GM23248 (cell line): ENCODE measurements around the gene SMOC2. TPM values are rescaled to one million over a fixed set of nuclear protein-coding genes. Genes with fewer than 3 reads are reported as not detected.
"Not testable (repeated sequence)": the region's sequence is repeated elsewhere in the genome, so short reads cannot be mapped to it uniquely, and the experiment has no call there.

Source experiments
- DNase-seq: peaks from one replicate; pipeline ENCODE4 v3.0.0-alpha.2; 2015
- H2AFZ ChIP-seq: fragments of 200-600 bp; sonication (generic); 2 replicates; pipeline ENCODE4 v1.6.1; 2016; ENCODE audit warnings: antibody characterized with exemption
- H3F3A ChIP-seq: fragments of 200-600 bp; sonication (generic); 2 replicates; pipeline ENCODE4 v1.6.1; 2016; ENCODE audit warnings: mild to moderate bottlenecking, antibody characterized with exemption, mixed run types; ENCODE audit not compliant: insufficient read depth
- H3K27ac ChIP-seq: fragments of 200-600 bp; sonication (generic); 2 replicates; pipeline ENCODE4 v1.5.1; 2016; ENCODE audit warnings: mild to moderate bottlenecking
- H3K27me3 ChIP-seq: fragments of 200-600 bp; sonication (generic); replicated peaks from 2 replicates; pipeline ENCODE4 v1.6.1; 2016; ENCODE audit warnings: mild to moderate bottlenecking; ENCODE audit not compliant: insufficient read depth
- H3K36me3 ChIP-seq: fragments of 200-600 bp; sonication (generic); 2 replicates; pipeline ENCODE4 v1.6.1; 2016; ENCODE audit warnings: low read depth, mild to moderate bottlenecking
- H3K4me1 ChIP-seq: fragments of 200-600 bp; sonication (generic); 2 replicates; pipeline ENCODE4 v1.6.1; 2016; ENCODE audit warnings: mild to moderate bottlenecking; ENCODE audit not compliant: insufficient read depth
- H3K4me2 ChIP-seq: fragments of 200-600 bp; sonication (generic); one replicate; pipeline ENCODE4 v1.6.1; 2016; ENCODE audit warnings: mild to moderate bottlenecking; ENCODE audit not compliant: unreplicated experiment
- H3K4me3 ChIP-seq: fragments of 200-600 bp; sonication (generic); 2 replicates; pipeline ENCODE4 v1.5.1; 2016; ENCODE audit warnings: mild to moderate bottlenecking
- H3K79me2 ChIP-seq: fragments of 200-600 bp; sonication (generic); 2 replicates; pipeline ENCODE4 v1.6.1; 2016; ENCODE audit warnings: mild to moderate bottlenecking; ENCODE audit not compliant: insufficient read depth
- H3K9ac ChIP-seq: fragments of 200-600 bp; sonication (generic); 2 replicates; pipeline ENCODE4 v1.6.1; 2016; ENCODE audit warnings: mild to moderate bottlenecking
- H3K9me2 ChIP-seq: fragments of 200-600 bp; sonication (generic); 2 replicates; pipeline ENCODE4 v1.6.1; 2016; ENCODE audit warnings: mixed run types, mild to moderate bottlenecking, moderate library complexity; ENCODE audit not compliant: insufficient read depth
- H3K9me3 ChIP-seq: fragments of 200-600 bp; sonication (generic); one replicate; pipeline ENCODE4 v1.6.1; 2017; ENCODE audit warnings: low read depth
- H4K20me1 ChIP-seq: fragments of 200-600 bp; sonication (generic); 2 replicates; pipeline ENCODE4 v1.6.0; 2016; ENCODE audit not compliant: insufficient read depth
- EZH2 ChIP-seq: fragments of 200-600 bp; sonication (generic); IDR thresholded peaks from 2 replicates; pipeline ENCODE4 v1.6.1; 2018; ENCODE audit warnings: antibody characterized with exemption, mild to moderate bottlenecking; ENCODE audit not compliant: insufficient read depth, poor library complexity, severe bottlenecking
- EZH2phosphoT487 ChIP-seq: fragments of 200-600 bp; sonication (generic); IDR thresholded peaks from 2 replicates; pipeline ENCODE4 v1.6.1; 2018; ENCODE audit warnings: antibody characterized with exemption, moderate library complexity, mild to moderate bottlenecking, low read depth; ENCODE audit not compliant: insufficient read depth
- WGBS, 2 experiments: methylation state at CpG; one replicate each; pipeline ENCODE4 v1.1.6; 2015 to 2017; ENCODE audit warnings: low lambda C conversion rate in 2 of 2, low coverage in 1 of 2; ENCODE audit errors: missing lambda C conversion rate in 2 of 2; 5-methylcytosine and 5-hydroxymethylcytosine counted together
- in situ Hi-C: fragments of 300-500 bp; cut with MboI; formaldehyde crosslinking; loops from 2 replicates; pipeline ENCODE4 v1.15.0; 2020
- polyA plus RNA-seq: library from polyadenylated mRNA; unstranded; fragments of >200 nt; fragmentation: Nextera tagmentation; extraction: Ambion mirVana; gene quantifications from 2 replicates; pipeline ENCODE4 v1.2.1, GENCODE V29; 2016
- total RNA-seq: library from RNA; depleted of rRNA; stranded (reverse); fragments of >200 nt; shearing (Covaris generic); gene quantifications from 2 replicates; pipeline ENCODE4 v1.2.3, GENCODE V29; 2014

SMOC2 gene
- total and polyA plus RNA-seq, 2 experiments from 2014 or later = not detected

GRCh38 chr6:168698923-168699322, 257.9 kb downstream of the SMOC2 start:
- Histone ChIP-seq H3K36me3 (no peaks in the 10 kb centered on the region), H3K27me3 (no peaks in the 10 kb centered on the region), H2AFZ (no peak overlapping the region), H3K4me3 (no peak overlapping the region), H3K79me2 (no peaks in the 10 kb centered on the region), H3K9ac (no peak overlapping the region), H4K20me1 (no peaks in the 10 kb centered on the region), H3K9me3 (no peaks in the 10 kb centered on the region), H3K4me2 (no peak overlapping the region), H3K27ac (no peak overlapping the region), H3K9me2 (no peaks in the 10 kb centered on the region), H3K4me1 (no peaks in the 10 kb centered on the region), H3F3A (no peaks in the 10 kb centered on the region)
- TF ChIP-seq EZH2phosphoT487 = no peak
- TF ChIP-seq EZH2 = no peak
- WGBS, 2 experiments = 19 to 24% methylated on average over 5 of the region's 5 CpGs
- in situ Hi-C loops = no loop called here
- DNase-seq = no peak

- Histone ChIP-seq H3K27ac (no peak overlapping the region), H3K36me3 (no peaks in the 10 kb centered on the region), H4K20me1 (no peaks in the 10 kb centered on the region), H3K9ac (no peak overlapping the region), H3K79me2 (no peaks in the 10 kb centered on the region), H3K4me1 (no peaks in the 10 kb centered on the region), H3K27me3 (no peaks in the 10 kb centered on the region), H3K9me3 (no peaks in the 10 kb centered on the region), H3F3A (no peaks in the 10 kb centered on the region), H3K4me2 (no peak overlapping the region), H2AFZ (no peak overlapping the region), H3K4me3 (no peak overlapping the region), H3K9me2 (no peaks in the 10 kb centered on the region)
- 3 to 4% methylated on average over 15 of the region's 15 CpGs for WGBS, 2 experiments
- DNase-seq = no peak
- TF ChIP-seq EZH2 (no peak), EZH2phosphoT487 (no peak)
- in situ Hi-C loops = no loop called here
Measured at GRCh38 chr6:168699631-168700295, 258.8 kb downstream of the SMOC2 start.

GRCh38 chr6:168700880-168701279, 259.9 kb downstream of the SMOC2 start:
- no peak overlapping the region for H3K4me3 ChIP-seq
- H3K4me1 ChIP-seq = no peaks in the 10 kb centered on the region
- no peaks in the 10 kb centered on the region for H3K9me2 ChIP-seq
- H2AFZ ChIP-seq = no peak overlapping the region
- in situ Hi-C loops = no loop called here
- H3K9ac ChIP-seq = no peak overlapping the region
- DNase-seq = no peak
- H3K36me3 ChIP-seq = no peaks in the 10 kb centered on the region
- TF ChIP-seq EZH2 (no peak), EZH2phosphoT487 (no peak)
- WGBS, 2 experiments = 63 to 64% methylated on average over 8 of the region's 8 CpGs
- no peaks in the 10 kb centered on the region for H3K27me3 ChIP-seq
- no peaks in the 10 kb centered on the region for H3K79me2 ChIP-seq
- H3F3A ChIP-seq = no peaks in the 10 kb centered on the region
- no peaks in the 10 kb centered on the region for H3K9me3 ChIP-seq
- no peak overlapping the region for H3K27ac ChIP-seq
- no peaks in the 10 kb centered on the region for H4K20me1 ChIP-seq
- H3K4me2 ChIP-seq = no peak overlapping the region

GRCh38 chr6:168703990-168704389, 263.0 kb downstream of the SMOC2 start:
- no peaks in the 10 kb centered on the region for H3K9me3 ChIP-seq
- no peaks in the 10 kb centered on the region for H3K36me3 ChIP-seq
- no peaks in the 10 kb centered on the region for H3K27me3 ChIP-seq
- H3K4me2 ChIP-seq = no peak overlapping the region
- H4K20me1 ChIP-seq = no peaks in the 10 kb centered on the region
- TF ChIP-seq EZH2 (no peak), EZH2phosphoT487 (no peak)
- no peak overlapping the region for H3K4me3 ChIP-seq
- no peak for DNase-seq
- H3K9me2 ChIP-seq = no peaks in the 10 kb centered on the region
- H3K9ac ChIP-seq = no peak overlapping the region
- no peaks in the 10 kb centered on the region for H3K4me1 ChIP-seq
- 29 to 38% methylated on average over 14 to 16 of the region's 16 CpGs for WGBS, 2 experiments
- in situ Hi-C loops = no loop called here
- H3K79me2 ChIP-seq = no peaks in the 10 kb centered on the region
- no peaks in the 10 kb centered on the region for H3F3A ChIP-seq
- H2AFZ ChIP-seq = no peak overlapping the region
- no peak overlapping the region for H3K27ac ChIP-seq

- TF ChIP-seq EZH2phosphoT487 = no peak
- no peak for TF ChIP-seq EZH2
- H3K27ac ChIP-seq = no peak overlapping the region
- H3K4me2 ChIP-seq = no peak overlapping the region
- H3K27me3 ChIP-seq = no peaks in the 10 kb centered on the region
- in situ Hi-C loops = no loop called here
- H4K20me1 ChIP-seq = no peaks in the 10 kb centered on the region
- H3K4me3 ChIP-seq = no peak overlapping the region
- no peak for DNase-seq
- H3K9ac ChIP-seq = no peak overlapping the region
- H3K36me3 ChIP-seq = no peaks in the 10 kb centered on the region
- H2AFZ ChIP-seq = no peak overlapping the region
- no peaks in the 10 kb centered on the region for H3K4me1 ChIP-seq
- H3K9me2 ChIP-seq = no peaks in the 10 kb centered on the region
- H3F3A ChIP-seq = no peaks in the 10 kb centered on the region
- no peaks in the 10 kb centered on the region for H3K9me3 ChIP-seq
- 66 to 78% methylated on average over 6 of the region's 6 CpGs for WGBS, 2 experiments
- H3K79me2 ChIP-seq = no peaks in the 10 kb centered on the region
Measured at GRCh38 chr6:168704678-168705077, 263.7 kb downstream of the SMOC2 start.

- WGBS, 2 experiments = 58 to 62% methylated on average over 11 to 13 of the region's 16 CpGs
- H3K4me2 ChIP-seq, H3K79me2 ChIP-seq, H3K9me2 ChIP-seq, H3K27ac ChIP-seq, H3K9me3 ChIP-seq, H3K27me3 ChIP-seq, H3K36me3 ChIP-seq, DNase-seq, H3K9ac ChIP-seq, H3K4me1 ChIP-seq, H2AFZ ChIP-seq, H4K20me1 ChIP-seq, H3K4me3 ChIP-seq, H3F3A ChIP-seq, in situ Hi-C loops: not testable (repeated sequence)
Measured at GRCh38 chr6:168705271-168705670, 264.3 kb downstream of the SMOC2 start.
